HEK293T (cell line): Measurements from ENCODE around the gene PAK4.
"Not testable (repeated sequence)": the region's sequence is repeated elsewhere in the genome, so short reads cannot be mapped to it uniquely, and the experiment has no call there.

Experiments used
- CTCF ChIA-PET: fragments of 350-600 bp; formaldehyde crosslinking; extraction: SDS; loops from one replicate; lab custom pipeline; 2021; ENCODE audit warnings: antibody characterized with exemption, inconsistent platforms; lab: Yijun Ruan, JAX
- POLR2A ChIA-PET: fragments of 350-600 bp; formaldehyde crosslinking; extraction: SDS; loops from one replicate; lab custom pipeline; 2020; ENCODE audit warnings: antibody characterized with exemption, inconsistent platforms; lab: Yijun Ruan, JAX
- DNase-seq: peaks from one replicate; pipeline ENCODE4 v3.0.0; 2012; ENCODE audit warnings: mixed read lengths; ENCODE audit errors: extremely low spot score
- ARNT ChIP-seq: fragments of 450-650 bp; IDR thresholded peaks from 2 replicates; pipeline ENCODE4 v1.6.1; 2017; ENCODE audit warnings: mild to moderate bottlenecking
- BHLHE40 ChIP-seq: fragments of 450-650 bp; IDR thresholded peaks from 2 replicates; pipeline ENCODE4 v1.6.1; 2016; ENCODE audit warnings: mild to moderate bottlenecking, moderate library complexity, borderline replicate concordance
- CTBP1 ChIP-seq: fragments of 450-650 bp; IDR thresholded peaks from 2 replicates; pipeline ENCODE4 v1.6.1; 2016; ENCODE audit warnings: borderline replicate concordance
- ELF4 ChIP-seq: fragments of 450-650 bp; IDR thresholded peaks from 2 replicates; pipeline ENCODE4 v1.6.1; 2017; ENCODE audit warnings: antibody characterized with exemption
- FOXA1 ChIP-seq: fragments of 450-650 bp; IDR thresholded peaks from 2 replicates; pipeline ENCODE4 v1.6.1; 2016; ENCODE audit warnings: mild to moderate bottlenecking
- FOXK2 ChIP-seq: fragments of 450-650 bp; IDR thresholded peaks from 2 replicates; pipeline ENCODE4 v1.6.1; 2016; ENCODE audit warnings: mild to moderate bottlenecking
- FOXM1 ChIP-seq: fragments of 450-650 bp; IDR thresholded peaks from 2 replicates; pipeline ENCODE4 v1.6.1; 2017; ENCODE audit warnings: mild to moderate bottlenecking, borderline replicate concordance
- HDGF ChIP-seq: fragments of 450-650 bp; IDR thresholded peaks from 2 replicates; pipeline ENCODE4 v1.6.1; 2017; ENCODE audit warnings: antibody characterized with exemption, borderline replicate concordance
- L3MBTL2 ChIP-seq: fragments of 450-650 bp; conservative IDR thresholded peaks from 2 replicates; pipeline ENCODE4 v1.6.1; 2016; ENCODE audit warnings: mild to moderate bottlenecking
- LEF1 ChIP-seq: fragments of 450-650 bp; IDR thresholded peaks from 2 replicates; pipeline ENCODE4 v1.6.1; 2017; ENCODE audit warnings: mild to moderate bottlenecking, borderline replicate concordance
- NFRKB ChIP-seq: fragments of 450-650 bp; IDR thresholded peaks from 2 replicates; pipeline ENCODE4 v1.6.1; 2016; ENCODE audit warnings: mild to moderate bottlenecking, moderate library complexity
- SP1 ChIP-seq: fragments of 450-650 bp; IDR thresholded peaks from 2 replicates; pipeline ENCODE4 v1.6.1; 2017
- SUZ12 ChIP-seq: fragments of 450-650 bp; IDR thresholded peaks from 2 replicates; pipeline ENCODE4 v1.6.1; 2016; ENCODE audit warnings: mild to moderate bottlenecking
- TARDBP ChIP-seq: fragments of 450-650 bp; IDR thresholded peaks from 2 replicates; pipeline ENCODE4 v1.6.1; 2016
- ZNF384 ChIP-seq: fragments of 450-650 bp; IDR thresholded peaks from 2 replicates; pipeline ENCODE4 v1.6.1; 2016
- TF ChIP-seq, protein P1 (sequence below): fragments of 450-650 bp; IDR thresholded peaks from 2 replicates; pipeline ENCODE4 v1.6.1; 2016

Gene PAK4

GRCh38 chr19:39209196-39209595 lies 83.6 kb downstream of the PAK4 start:
- CTCF ChIA-PET = no interaction called here
- POLR2A ChIA-PET = no interaction called here
- no peak for DNase-seq
- TF ChIP-seq ZNF384 = no peak

DNA sequence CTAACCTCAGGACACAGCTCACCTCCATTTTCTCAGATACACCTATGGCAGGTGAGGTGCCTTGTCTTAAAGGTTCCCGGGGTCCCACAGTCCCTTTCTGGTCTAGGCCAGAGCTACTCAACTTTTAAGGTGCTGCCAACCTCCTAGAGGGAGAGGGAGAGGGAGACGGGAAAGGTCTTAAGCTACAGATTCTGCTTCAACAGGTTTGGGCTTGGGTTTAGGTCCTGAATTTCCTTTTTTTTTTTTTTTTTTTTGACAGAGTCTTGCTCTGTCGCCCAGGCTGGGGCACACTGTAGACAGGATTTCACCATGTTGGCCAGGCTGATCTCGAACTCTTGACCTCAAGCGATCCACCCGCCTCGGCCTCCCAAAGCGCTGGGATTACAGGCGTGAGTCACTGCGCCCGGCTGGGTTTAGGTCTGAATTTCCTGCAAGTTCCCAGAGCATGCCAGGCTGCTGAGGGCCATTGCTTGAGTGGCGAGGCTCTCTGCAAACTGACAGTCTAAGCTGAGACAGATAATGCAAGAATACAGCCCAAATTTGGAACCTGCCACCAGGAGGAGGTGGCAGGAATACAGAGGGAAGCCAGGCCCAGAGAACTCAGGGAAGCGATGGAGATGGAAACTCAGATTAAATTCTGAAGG lies 86.3 kb downstream of the PAK4 start:
- POLR2A ChIA-PET = no interaction called here

DNA sequence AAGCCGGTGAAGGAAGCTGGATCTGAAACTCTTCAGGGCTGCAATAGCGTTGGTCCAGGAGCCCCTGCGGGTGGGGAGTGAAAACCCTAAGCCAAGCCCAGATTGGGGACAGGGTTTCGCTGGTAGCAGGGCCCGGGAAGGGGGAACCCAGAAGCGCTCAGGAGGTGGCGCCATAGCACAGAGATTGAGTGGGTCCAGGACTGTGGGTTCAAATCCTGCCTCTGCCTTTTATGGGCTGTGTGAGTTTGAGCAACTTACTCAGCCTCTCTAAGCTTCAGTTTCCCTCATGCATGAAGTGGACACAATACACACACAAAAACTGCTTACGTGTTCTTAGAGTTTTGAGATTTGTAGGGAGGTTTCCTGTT lies 86.8 kb downstream of the PAK4 start:
- ChIA-PET CTCF (interaction anchor here (1.0 to 1.2 kb wide), 2 partner anchors 10 to 117 kb away, joined by 3 read pairs; no protein-coding TSS in a partner anchor), POLR2A (no interaction called here)
- DNase-seq = peak; percentile 56
- TF ChIP-seq NFRKB (no peak), LEF1 (no peak), FOXK2 (no peak), FOXM1 (no peak), BHLHE40 (no peak), HDGF (no peak), ARNT (no peak), SUZ12 (no peak), CTBP1 (no peak)

More for the DNA sequence above, 86.3 kb downstream of the PAK4 start:
- TF ChIP-seq ZNF384 = no peak
- TF ChIP-seq FOXA1 = no peak
- no peak for TF ChIP-seq HDGF
- no peak for TF ChIP-seq ELF4
- TF ChIP-seq SP1 = no peak
- TF ChIP-seq FOXM1 = no peak
- no peak for TF ChIP-seq CTBP1
- TF ChIP-seq L3MBTL2 = no peak
- no peak for TF ChIP-seq NFRKB
- no peak for TF ChIP-seq LEF1
- no peak for TF ChIP-seq FOXK2
- TF ChIP-seq, protein P1, sequence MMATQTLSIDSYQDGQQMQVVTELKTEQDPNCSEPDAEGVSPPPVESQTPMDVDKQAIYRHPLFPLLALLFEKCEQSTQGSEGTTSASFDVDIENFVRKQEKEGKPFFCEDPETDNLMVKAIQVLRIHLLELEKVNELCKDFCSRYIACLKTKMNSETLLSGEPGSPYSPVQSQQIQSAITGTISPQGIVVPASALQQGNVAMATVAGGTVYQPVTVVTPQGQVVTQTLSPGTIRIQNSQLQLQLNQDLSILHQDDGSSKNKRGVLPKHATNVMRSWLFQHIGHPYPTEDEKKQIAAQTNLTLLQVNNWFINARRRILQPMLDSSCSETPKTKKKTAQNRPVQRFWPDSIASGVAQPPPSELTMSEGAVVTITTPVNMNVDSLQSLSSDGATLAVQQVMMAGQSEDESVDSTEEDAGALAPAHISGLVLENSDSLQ = no peak
- no peak for TF ChIP-seq BHLHE40
- TF ChIP-seq TARDBP = no peak
- no peak for TF ChIP-seq ARNT
- no peak for TF ChIP-seq SUZ12
- CTCF ChIA-PET = interaction anchor here (0.6 to 1.2 kb wide), 3 partner anchors 10 to 321 kb away, joined by 3 read pairs; partner anchors contain the start of gene EID2B
- DNase-seq = no peak

DNA sequence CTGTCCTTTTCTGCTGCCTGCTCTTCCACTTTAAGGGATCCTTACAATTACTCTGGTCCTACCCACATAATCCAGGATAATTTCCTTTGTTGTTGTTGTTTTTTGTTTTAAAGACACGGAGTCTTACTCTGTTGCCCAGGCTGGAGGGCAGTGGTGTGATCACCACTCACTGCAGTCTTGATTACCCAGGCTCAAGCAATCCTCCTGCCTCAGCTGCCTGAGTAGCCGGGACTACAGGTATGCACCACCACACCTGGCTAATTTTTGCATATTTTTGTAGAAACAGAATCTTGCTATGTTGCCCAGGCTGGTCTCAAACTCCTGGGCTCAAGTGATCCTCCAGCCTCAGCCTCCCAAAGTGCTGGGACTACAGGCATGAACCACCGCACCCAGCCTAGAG lies 89.7 kb downstream of the PAK4 start:
- POLR2A ChIA-PET, DNase-seq, CTCF ChIA-PET: not testable (repeated sequence)

DNA sequence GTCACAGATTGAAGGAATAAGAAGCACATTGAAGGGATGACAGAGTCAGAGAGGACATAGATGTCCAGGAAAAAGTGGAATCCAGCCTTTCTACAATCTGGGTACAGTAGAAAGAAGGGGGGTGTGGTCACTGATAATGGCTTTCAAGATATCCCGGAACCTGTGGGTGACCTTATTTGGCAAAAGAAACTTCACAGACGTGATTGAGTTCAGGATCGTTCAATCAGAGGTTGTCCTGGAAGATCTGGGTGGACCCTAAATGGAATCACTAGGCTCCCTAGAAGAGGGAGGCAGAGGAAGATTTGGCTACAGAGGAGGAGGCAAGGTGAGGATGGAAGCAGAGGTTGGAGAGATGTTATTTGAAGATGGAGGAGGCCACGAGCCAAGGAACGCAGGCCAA lies 91.5 kb downstream of the PAK4 start:
- TF ChIP-seq BHLHE40 = no peak
- no peak for TF ChIP-seq ZNF384
- no peak for TF ChIP-seq NFRKB
- no peak for TF ChIP-seq SUZ12
- TF ChIP-seq ARNT = no peak
- no peak for DNase-seq
- ChIA-PET POLR2A (no interaction called here), CTCF (no interaction called here)

GRCh38 chr19:39218230-39219007 lies 92.8 kb downstream of the PAK4 start:
- POLR2A ChIA-PET = no interaction called here
- CTCF ChIA-PET = interaction anchor here (0.6 to 0.7 kb wide), 2 partner anchors 32 to 111 kb away, joined by 3 to 7 read pairs; no protein-coding TSS in a partner anchor
- no peak for DNase-seq
- no peak for TF ChIP-seq ELF4
- TF ChIP-seq FOXM1 = no peak
- TF ChIP-seq FOXK2 = no peak
- TF ChIP-seq FOXA1 = no peak
- TF ChIP-seq ZNF384 = no peak
- no peak for TF ChIP-seq ARNT
- TF ChIP-seq SP1 = no peak

DNA sequence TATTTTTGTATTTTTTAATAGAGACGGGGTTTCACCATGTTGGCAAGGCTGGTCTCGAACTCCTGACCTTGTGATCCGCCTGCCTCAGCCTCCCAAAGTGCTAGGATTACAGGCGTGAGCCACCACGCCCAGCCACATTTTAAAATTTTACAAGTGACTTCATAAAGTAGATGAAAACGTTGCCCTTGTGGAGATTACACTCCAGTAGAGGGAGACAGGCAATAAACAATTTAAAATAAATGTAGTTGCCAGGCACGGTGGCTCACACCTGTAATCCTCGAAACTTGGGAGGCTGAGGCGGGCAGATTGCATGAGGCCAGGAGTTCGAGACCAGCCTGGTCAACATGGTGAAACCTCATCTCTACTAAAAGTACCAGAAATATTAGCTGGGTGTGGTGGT lies 93.5 kb downstream of the PAK4 start:
- DNase-seq, POLR2A ChIA-PET: not testable (repeated sequence)
- CTCF ChIA-PET = interaction anchor here (0.7 kb wide), 1 partner anchor 32 kb away, joined by 3 read pairs; no protein-coding TSS in a partner anchor

DNA sequence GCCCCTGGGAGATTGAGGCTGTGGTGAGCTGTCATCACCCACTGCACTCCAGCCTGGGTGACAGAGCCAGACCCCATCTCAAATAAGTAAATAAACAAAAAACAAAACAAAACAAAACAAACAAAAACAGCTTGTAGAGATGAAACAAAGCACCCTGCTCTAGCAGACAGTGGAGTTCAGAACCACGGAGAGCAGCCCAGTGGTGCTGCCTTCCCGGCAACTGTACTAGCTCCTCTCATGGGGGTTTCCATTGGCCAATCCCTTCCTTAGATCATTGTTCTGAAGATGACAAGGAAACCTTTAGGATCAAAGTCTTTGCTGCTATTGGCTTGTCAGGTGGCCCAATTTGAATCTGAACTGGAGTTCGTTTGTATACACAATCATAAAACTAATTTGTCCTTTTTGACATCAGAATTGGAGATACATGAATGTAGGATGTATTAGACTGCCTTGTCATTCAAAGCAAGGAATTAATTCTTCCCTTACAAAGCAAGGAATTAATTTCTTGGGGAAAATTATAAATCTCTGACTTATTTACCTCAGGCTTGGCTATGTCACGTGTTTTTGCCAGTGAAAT lies 98.2 kb downstream of the PAK4 start:
- peak; percentile 45 for DNase-seq
- POLR2A ChIA-PET = no interaction called here
- CTCF ChIA-PET = no interaction called here
- TF ChIP-seq FOXA1 (no peak), ELF4 (no peak), ZNF384 (no peak), FOXM1 (no peak), BHLHE40 (no peak), LEF1 (no peak), TARDBP (no peak), SUZ12 (no peak), SP1 (no peak), NFRKB (no peak), ARNT (no peak), FOXK2 (no peak), L3MBTL2 (no peak), CTBP1 (no peak), HDGF (no peak)
- TF ChIP-seq, protein P1 = no peak
